GM19238 (cell line): ENCODE measurements around the gene ADGRG2.
"Not testable (repeated sequence)": the region's sequence is repeated elsewhere in the genome, so short reads cannot be mapped to it uniquely, and the experiment has no call there.

Source experiments
- DNase-seq: peaks from one replicate; pipeline ENCODE4 v3.0.0; 2011; ENCODE audit warnings: low spot score; ENCODE audit not compliant: insufficient read length

Gene ADGRG2

GRCh38 chrX:19003756-19004155 is 118.5 kb downstream of the ADGRG2 start:
- DNase-seq = no peak

GRCh38 chrX:18998653-18999052 is 123.6 kb downstream of the ADGRG2 start:
- no peak for DNase-seq

- no peak for DNase-seq
Measured at GRCh38 chrX:18997916-18998315, 124.4 kb downstream of the ADGRG2 start.

DNA sequence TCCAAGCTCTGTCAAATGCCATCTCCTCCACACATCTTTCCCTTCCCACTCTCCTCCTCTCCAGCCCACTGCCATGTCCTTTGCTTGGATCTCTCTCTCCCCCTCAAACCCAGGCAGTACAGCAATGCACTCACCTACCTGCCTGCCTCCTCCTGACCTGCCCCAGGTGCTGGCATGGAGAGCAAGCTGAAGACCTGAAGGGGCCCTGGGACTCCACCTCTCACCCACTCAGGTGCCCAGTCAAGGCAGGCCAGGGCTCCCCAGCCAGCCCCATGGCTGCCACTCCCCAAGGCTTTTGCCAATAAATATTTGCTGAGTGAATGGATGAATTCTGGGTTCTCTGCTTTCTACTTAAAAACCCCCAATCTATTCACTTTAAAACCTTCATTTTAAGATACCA is 125.7 kb downstream of the ADGRG2 start:
- no peak for DNase-seq

DNA sequence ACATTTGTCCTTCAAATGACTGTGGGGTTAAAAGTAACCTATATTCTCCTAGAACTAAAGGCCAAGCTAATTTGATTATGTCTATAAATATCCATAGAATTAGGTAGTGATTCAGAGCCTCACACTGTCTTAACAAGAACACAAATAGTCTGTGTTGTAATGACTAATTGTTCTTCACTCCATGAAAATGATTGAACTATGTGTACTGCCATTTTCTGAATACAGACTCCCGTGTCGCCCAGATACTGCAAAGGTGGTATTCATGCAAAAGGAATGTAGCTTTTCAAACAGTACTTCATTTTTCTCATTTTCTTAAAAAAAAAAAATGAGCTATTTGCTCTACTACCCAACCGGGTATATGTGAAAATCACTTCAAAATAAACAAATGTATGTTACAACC is 127.0 kb downstream of the ADGRG2 start:
- DNase-seq = no peak

GRCh38 chrX:18994713-18995112 is 127.6 kb downstream of the ADGRG2 start:
- DNase-seq = no peak

DNA sequence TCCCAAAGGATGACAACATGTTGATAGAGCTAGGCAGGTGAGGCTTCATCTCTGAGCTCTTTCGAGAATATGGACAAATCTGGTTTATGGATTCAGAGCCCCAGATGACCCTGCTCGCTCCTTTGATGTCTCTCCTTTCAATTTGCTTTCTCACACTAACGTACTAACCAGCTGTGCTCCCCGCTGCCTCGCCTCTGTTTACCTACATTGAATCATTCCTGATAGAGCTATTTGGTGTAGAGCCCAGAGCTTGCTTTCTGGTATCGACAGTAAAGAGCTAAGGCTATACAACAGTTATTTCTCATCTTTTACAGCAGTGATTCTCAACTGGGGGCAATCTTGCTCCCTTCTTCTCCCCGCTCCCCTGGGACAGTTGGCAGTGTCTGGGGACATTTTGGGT is 129.4 kb downstream of the ADGRG2 start:
- no peak for DNase-seq

- no peak for DNase-seq
Measured at GRCh38 chrX:18985186-18985435, 137.2 kb downstream of the ADGRG2 start.

GRCh38 chrX:18984381-18985185 is 137.7 kb downstream of the ADGRG2 start:
- DNase-seq = peak; percentile 73

- DNase-seq = peak; percentile 30
Measured at GRCh38 chrX:18983666-18984380, 138.4 kb downstream of the ADGRG2 start, which contains the start of gene PHKA2. TSS of gene PHKA2 (minus strand) at chrX:18984114. CDS start at chrX:18983932, 182 bp downstream.

GRCh38 chrX:18981124-18981807 is 141.0 kb downstream of the ADGRG2 start:
- no peak for DNase-seq

GRCh38 chrX:18980262-18980661 is 142.0 kb downstream of the ADGRG2 start:
- not testable (repeated sequence) for DNase-seq

DNA sequence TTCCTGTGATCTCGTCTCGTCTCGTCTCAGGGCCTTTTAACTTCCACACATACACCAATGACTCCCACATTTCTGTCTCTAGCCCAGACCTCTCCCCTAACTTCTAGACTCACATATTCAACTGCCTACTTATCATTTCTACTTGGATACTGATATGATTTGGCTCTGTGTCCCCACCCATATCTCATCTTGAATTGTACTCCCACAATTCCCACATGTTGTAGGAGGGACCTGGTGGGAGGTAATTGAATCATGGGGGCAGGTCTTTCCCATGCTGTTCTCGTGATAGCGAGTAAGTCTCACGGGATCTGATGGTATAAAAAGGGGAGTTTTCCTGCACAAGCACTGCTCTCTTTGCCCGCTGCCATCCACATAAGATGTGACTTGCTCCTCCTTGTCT is 147.3 kb downstream of the ADGRG2 start:
- no peak for DNase-seq

- DNase-seq = no peak
Measured at GRCh38 chrX:18973527-18974192, 148.6 kb downstream of the ADGRG2 start.

- DNase-seq = no peak
Measured at GRCh38 chrX:18971506-18971905, 150.8 kb downstream of the ADGRG2 start.

GRCh38 chrX:18970465-18970864 is 151.8 kb downstream of the ADGRG2 start:
- DNase-seq = no peak

- DNase-seq = no peak
Measured at GRCh38 chrX:18966624-18967023, 155.6 kb downstream of the ADGRG2 start.

DNA sequence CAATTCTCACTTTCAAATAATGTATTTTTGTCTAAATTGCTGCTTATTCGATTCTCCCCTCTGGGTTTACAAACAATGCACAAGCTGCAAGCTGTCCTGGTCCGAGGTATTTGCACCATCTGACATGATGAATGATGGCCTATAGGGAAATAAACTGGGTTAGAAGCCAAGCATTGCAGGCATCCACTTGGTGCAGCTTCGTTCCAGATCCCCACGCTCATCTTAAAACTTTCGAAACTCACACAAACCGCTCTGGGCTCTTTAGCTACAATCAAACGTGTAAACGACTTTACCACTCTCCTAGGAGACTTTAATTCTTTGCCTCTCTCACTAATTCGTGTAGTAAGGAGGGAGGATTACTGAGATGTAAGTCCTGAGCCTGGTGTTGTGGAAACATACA is 157.4 kb downstream of the ADGRG2 start:
- DNase-seq = no peak

GRCh38 chrX:18964026-18964425 is 158.2 kb downstream of the ADGRG2 start:
- no peak for DNase-seq

GRCh38 chrX:18962329-18962728 is 159.9 kb downstream of the ADGRG2 start:
- DNase-seq = no peak

DNA sequence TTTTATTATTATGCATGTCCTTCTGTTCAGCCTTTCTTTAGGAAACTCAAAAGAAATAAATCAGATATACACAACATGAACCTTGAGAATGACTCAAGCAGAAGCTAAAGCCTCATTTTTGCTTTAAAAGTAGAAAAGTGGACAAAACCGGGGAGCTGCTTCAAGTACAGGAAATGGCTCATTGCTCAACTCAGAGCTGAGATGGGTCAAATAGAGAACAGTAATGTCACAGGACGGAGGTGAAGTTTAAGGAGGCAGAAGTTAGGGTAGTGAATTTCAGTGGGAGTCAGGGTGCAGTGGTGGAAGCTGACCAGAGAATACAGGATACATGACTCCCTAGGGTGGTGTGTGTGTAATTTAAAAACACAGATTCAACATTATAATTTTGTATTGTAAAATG is 160.6 kb downstream of the ADGRG2 start:
- no peak for DNase-seq
